PC-3 (cell line): Measurements from ENCODE around the gene ARHGAP26. TPM values are rescaled to one million over a fixed set of nuclear protein-coding genes. Genes with fewer than 3 reads are reported as not detected.

Source experiments
- ATAC-seq: fragments of 200-7000 bp; cut with Tn5 transposase; 2 replicates; pipeline ENCODE4 v1.9.1; 2020; ENCODE audit warnings: mild to moderate bottlenecking, moderate library complexity
- BruUV-seq: library from RNA; stranded (reverse); fragments of 400-500 nt; replicated peaks from 2 replicates; lab custom pipeline; 2021; lab: Mats Ljungman, UMichigan
- CTCF ChIA-PET: fragments of 300-600 bp; sonication (Branson Sonifier 250); formaldehyde crosslinking; loops from one replicate; lab custom pipeline; 2022; ENCODE audit warnings: antibody characterized with exemption; lab: Charles Lee
- POLR2A ChIA-PET: fragments of 300-600 bp; sonication (Branson Sonifier 250); formaldehyde crosslinking; loops from one replicate; lab custom pipeline; 2022; ENCODE audit warnings: antibody characterized with exemption; ENCODE audit not compliant: unreplicated experiment; lab: Charles Lee
- DNase-seq: peaks from one replicate; pipeline ENCODE4 v3.0.0-alpha.2; 2015
- H2AFZ ChIP-seq: fragments of 300-600 bp; sonication (generic); 2 replicates; pipeline ENCODE4 v1.6.0; 2016; ENCODE audit warnings: antibody characterized with exemption, low read length
- H3F3A ChIP-seq: fragments of 300-600 bp; sonication (generic); one replicate; pipeline ENCODE4 v1.6.0; 2017; ENCODE audit warnings: antibody characterized with exemption, low read length, control low read depth, mild to moderate bottlenecking; ENCODE audit not compliant: unreplicated experiment
- H3K27ac ChIP-seq: fragments of 300-600 bp; sonication (generic); 2 replicates; pipeline ENCODE4 v1.5.1; 2016; ENCODE audit warnings: mild to moderate bottlenecking, low read length
- H3K27me3 ChIP-seq: fragments of 300-600 bp; sonication (generic); 2 replicates; pipeline ENCODE4 v1.6.1; 2016; ENCODE audit warnings: low read length, mixed read lengths
- H3K36me3 ChIP-seq: fragments of 300-600 bp; sonication (generic); 2 replicates; pipeline ENCODE4 v1.6.1; 2016; ENCODE audit warnings: low read depth, mixed run types, low read length, mixed read lengths
- H3K4me1 ChIP-seq: fragments of 300-600 bp; sonication (generic); 2 replicates; pipeline ENCODE4 v1.5.1; 2016; ENCODE audit warnings: low read length; ENCODE audit not compliant: insufficient read depth
- H3K4me2 ChIP-seq: fragments of 300-600 bp; sonication (generic); 2 replicates; pipeline ENCODE4 v1.6.0; 2016; ENCODE audit warnings: low read length
- H3K4me3 ChIP-seq: fragments of 300-600 bp; sonication (generic); 2 replicates; pipeline ENCODE4 v1.5.1; 2016; ENCODE audit warnings: mild to moderate bottlenecking, low read length, mixed read lengths
- H3K79me2 ChIP-seq: fragments of 300-600 bp; sonication (generic); 2 replicates; pipeline ENCODE4 v1.6.1; 2017; ENCODE audit warnings: low read length, mixed read lengths
- H3K9ac ChIP-seq: fragments of 300-600 bp; sonication (generic); 2 replicates; pipeline ENCODE4 v1.6.0; 2016; ENCODE audit warnings: mild to moderate bottlenecking, low read length
- H3K9me2 ChIP-seq: fragments of 300-600 bp; sonication (generic); replicated peaks from 2 replicates; pipeline ENCODE4 v1.6.1; 2016; ENCODE audit warnings: mixed run types, low read length, mixed read lengths
- H3K9me3 ChIP-seq: fragments of 300-600 bp; sonication (generic); 2 replicates; pipeline ENCODE4 v1.6.1; 2016; ENCODE audit warnings: low read length, mixed read lengths
- H4K20me1 ChIP-seq: fragments of 300-600 bp; sonication (generic); 2 replicates; pipeline ENCODE4 v1.6.1; 2016; ENCODE audit warnings: low read length, mixed read lengths
- EZH2 ChIP-seq: fragments of 300-600 bp; sonication (generic); IDR thresholded peaks from one replicate; pipeline ENCODE4 v1.6.1; 2017; ENCODE audit warnings: antibody characterized with exemption, mild to moderate bottlenecking, low read length; ENCODE audit not compliant: unreplicated experiment
- EZH2phosphoT487 ChIP-seq: fragments of 300-600 bp; sonication (generic); IDR thresholded peaks from 2 replicates; pipeline ENCODE4 v1.6.1; 2018; ENCODE audit warnings: mild to moderate bottlenecking, antibody characterized with exemption, low read length, borderline replicate concordance
- intact Hi-C: fragments of 100-400 bp; cut with micrococcal nuclease; formaldehyde crosslinking; loops from 2 replicates; pipeline ENCODE4 v1.9.0; 2023
- total RNA-seq: library from RNA; depleted of rRNA; stranded (reverse); fragments of >200 nt; gene quantifications from 2 replicates; pipeline ENCODE4 v1.2.3, GENCODE V29; 2014
- TF ChIP-seq, protein P1 (sequence below): fragments of 300-600 bp; sonication (generic); conservative IDR thresholded peaks from 2 replicates; pipeline ENCODE4 v1.5.1; 2017; ENCODE audit warnings: antibody characterized with exemption, low read depth, mild to moderate bottlenecking, low read length

ARHGAP26 gene
- total RNA-seq, 1 experiment from 2014 or later: 11.7 TPM

DNA sequence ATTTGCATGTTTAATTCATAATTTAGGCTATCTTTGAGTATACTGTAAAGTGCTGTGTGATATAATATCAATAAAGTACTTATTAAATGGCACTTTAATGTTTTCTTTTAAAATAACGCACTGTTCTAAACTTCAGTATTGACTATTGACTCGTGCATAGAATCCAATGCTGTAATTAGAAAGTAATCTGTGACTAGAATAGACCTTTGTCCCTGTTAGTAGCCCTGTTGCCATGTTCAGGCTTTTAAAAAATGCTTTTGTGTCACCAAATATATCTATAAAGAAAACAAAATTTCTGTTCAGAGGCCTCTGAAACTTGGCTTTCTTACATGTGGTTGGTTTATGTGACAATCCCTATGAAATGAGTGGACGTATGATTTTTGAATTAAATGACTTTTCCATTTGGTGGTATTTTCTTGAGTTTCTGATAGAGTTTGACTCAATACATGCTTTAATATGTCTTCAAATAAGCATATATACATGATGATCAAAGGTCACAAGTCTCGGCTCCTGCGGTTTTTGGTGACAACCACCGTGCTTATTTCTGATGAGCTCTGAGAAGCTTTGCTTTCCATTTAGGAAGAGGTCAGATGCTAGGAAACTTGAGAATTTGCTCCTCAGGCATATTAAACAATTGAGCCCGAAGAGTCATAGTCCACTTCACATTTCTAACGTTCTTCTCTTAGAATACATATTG, 458.6 kb downstream of the ARHGAP26 start:
- BruUV-seq: no TSS peak
- H3K36me3 ChIP-seq: no peaks in the 10 kb centered on the region
- no peak overlapping the region for H2AFZ ChIP-seq
- H3K27me3 ChIP-seq: no peaks in the 10 kb centered on the region
- intact Hi-C loops: no loop called here
- DNase-seq (no peak), ATAC-seq (no peak)
- H3K4me2 ChIP-seq: no peak overlapping the region
- H3K9ac ChIP-seq: no peak overlapping the region
- no peaks in the 10 kb centered on the region for H3K4me1 ChIP-seq
- no peaks in the 10 kb centered on the region for H4K20me1 ChIP-seq
- H3K9me2 ChIP-seq: no peaks in the 10 kb centered on the region
- H3K27ac ChIP-seq: no peak overlapping the region
- H3K4me3 ChIP-seq: no peak overlapping the region
- H3F3A ChIP-seq: no peaks in the 10 kb centered on the region
- no peaks in the 10 kb centered on the region for H3K9me3 ChIP-seq
- POLR2A ChIA-PET: no interaction called here
- no peaks in the 10 kb centered on the region for H3K79me2 ChIP-seq
- TF ChIP-seq EZH2 (no peak), EZH2phosphoT487 (no peak)
- TF ChIP-seq, protein P1, sequence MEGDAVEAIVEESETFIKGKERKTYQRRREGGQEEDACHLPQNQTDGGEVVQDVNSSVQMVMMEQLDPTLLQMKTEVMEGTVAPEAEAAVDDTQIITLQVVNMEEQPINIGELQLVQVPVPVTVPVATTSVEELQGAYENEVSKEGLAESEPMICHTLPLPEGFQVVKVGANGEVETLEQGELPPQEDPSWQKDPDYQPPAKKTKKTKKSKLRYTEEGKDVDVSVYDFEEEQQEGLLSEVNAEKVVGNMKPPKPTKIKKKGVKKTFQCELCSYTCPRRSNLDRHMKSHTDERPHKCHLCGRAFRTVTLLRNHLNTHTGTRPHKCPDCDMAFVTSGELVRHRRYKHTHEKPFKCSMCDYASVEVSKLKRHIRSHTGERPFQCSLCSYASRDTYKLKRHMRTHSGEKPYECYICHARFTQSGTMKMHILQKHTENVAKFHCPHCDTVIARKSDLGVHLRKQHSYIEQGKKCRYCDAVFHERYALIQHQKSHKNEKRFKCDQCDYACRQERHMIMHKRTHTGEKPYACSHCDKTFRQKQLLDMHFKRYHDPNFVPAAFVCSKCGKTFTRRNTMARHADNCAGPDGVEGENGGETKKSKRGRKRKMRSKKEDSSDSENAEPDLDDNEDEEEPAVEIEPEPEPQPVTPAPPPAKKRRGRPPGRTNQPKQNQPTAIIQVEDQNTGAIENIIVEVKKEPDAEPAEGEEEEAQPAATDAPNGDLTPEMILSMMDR: no peak
- CTCF ChIA-PET: no interaction called here

DNA sequence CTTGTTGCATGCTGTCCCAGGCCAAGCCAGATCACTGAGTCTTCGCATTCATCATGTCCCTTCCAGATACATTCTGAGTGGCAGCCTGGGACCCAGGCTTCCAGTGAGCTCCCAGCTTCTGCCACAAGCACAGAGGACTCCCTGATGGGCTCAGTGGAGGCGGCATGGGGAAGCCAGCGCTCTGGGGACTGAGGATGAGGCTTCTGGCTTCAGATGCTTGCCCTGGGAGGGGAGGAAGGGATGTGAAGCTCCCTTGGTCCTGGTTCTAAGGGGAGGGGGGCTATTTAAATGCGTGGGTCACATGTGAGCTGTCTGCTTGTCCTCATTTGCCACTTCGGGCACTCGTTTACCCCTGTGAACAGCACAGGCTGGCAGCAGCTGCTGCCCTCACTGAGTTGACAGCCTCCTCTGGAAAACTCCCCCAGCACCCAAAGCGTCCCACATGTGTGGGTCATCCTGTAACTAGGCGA, 459.3 kb downstream of the ARHGAP26 start:
- Histone ChIP-seq H3K4me2 (no peak overlapping the region), H3F3A (no peaks in the 10 kb centered on the region), H3K4me3 (no peak overlapping the region), H3K36me3 (no peaks in the 10 kb centered on the region), H3K9me3 (no peaks in the 10 kb centered on the region), H3K27me3 (no peaks in the 10 kb centered on the region), H3K9ac (no peak overlapping the region), H3K79me2 (no peaks in the 10 kb centered on the region), H3K27ac (no peak overlapping the region), H2AFZ (no peak overlapping the region), H4K20me1 (no peaks in the 10 kb centered on the region), H3K4me1 (no peaks in the 10 kb centered on the region), H3K9me2 (no peaks in the 10 kb centered on the region)
- TF ChIP-seq EZH2phosphoT487 (no peak), EZH2 (no peak)
- TF ChIP-seq, protein P1: no peak
- DNase-seq (no peak), ATAC-seq (no peak)
- ChIA-PET POLR2A (no interaction called here), CTCF (no interaction called here)
- intact Hi-C loops: no loop called here
- no TSS peak for BruUV-seq
